Endodermal cell (in vitro differentiated cells): Measurements from ENCODE around the gene HLF. TPM values are rescaled to one million over a fixed set of nuclear protein-coding genes. Genes with fewer than 3 reads are reported as not detected.

Source experiments
- DNase-seq: peaks from one replicate; pipeline ENCODE4 v3.0.0-alpha.2; 2017
- H3K27ac ChIP-seq: 2 replicates; pipeline ENCODE4 v1.5.1; 2013; ENCODE audit warnings: mild to moderate bottlenecking, low read depth, low read length, moderate library complexity
- H3K27me3 ChIP-seq: 2 replicates; pipeline ENCODE4 v1.6.1; 2013; ENCODE audit warnings: mild to moderate bottlenecking, low read length, moderate library complexity; ENCODE audit not compliant: insufficient read depth, control insufficient read depth, poor library complexity, severe bottlenecking
- H3K36me3 ChIP-seq: 2 replicates; pipeline ENCODE4 v1.7.0; 2013; ENCODE audit warnings: mild to moderate bottlenecking, low read length, moderate library complexity; ENCODE audit not compliant: control insufficient read depth, insufficient read depth
- H3K4me1 ChIP-seq: one replicate; pipeline ENCODE4 v1.7.0; 2013; ENCODE audit warnings: low read length; ENCODE audit not compliant: control insufficient read depth, insufficient read depth
- H3K4me3 ChIP-seq: 2 replicates; pipeline ENCODE4 v1.5.1; 2013; ENCODE audit warnings: mild to moderate bottlenecking, low read length, moderate library complexity
- H3K9ac ChIP-seq: 2 replicates; pipeline ENCODE4 v1.6.1; 2013; ENCODE audit warnings: mild to moderate bottlenecking, low read length, moderate library complexity; ENCODE audit not compliant: poor library complexity, severe bottlenecking; ENCODE audit errors: extremely low read depth
- H3K9me3 ChIP-seq: 2 replicates; pipeline ENCODE4 v1.6.1; 2013; ENCODE audit warnings: mild to moderate bottlenecking, low read length, moderate library complexity; ENCODE audit not compliant: control insufficient read depth
- H3K27ac Mint-ChIP-seq: 2 replicates; pipeline ENCODE4 v1.8.0; 2020; ENCODE audit warnings: mixed read lengths
- H3K27me3 Mint-ChIP-seq: 2 replicates; pipeline ENCODE4 v1.8.0; 2021; ENCODE audit warnings: mild to moderate bottlenecking, mixed read lengths; ENCODE audit not compliant: insufficient read depth
- H3K36me3 Mint-ChIP-seq: 2 replicates; pipeline ENCODE4 v1.8.0; 2020; ENCODE audit warnings: low read depth, mixed read lengths
- H3K4me1 Mint-ChIP-seq: 2 replicates; pipeline ENCODE4 v1.8.0; 2020; ENCODE audit warnings: mixed read lengths
- H3K4me3 Mint-ChIP-seq: 2 replicates; pipeline ENCODE4 v1.8.0; 2020; ENCODE audit warnings: mild to moderate bottlenecking, moderate library complexity, mixed read lengths
- H3K9me3 Mint-ChIP-seq: 2 replicates; pipeline ENCODE4 v1.8.0; 2020; ENCODE audit warnings: mild to moderate bottlenecking, mixed read lengths
- CTCF ChIP-seq: fragments of 200-600 bp; sonication (generic); conservative IDR thresholded peaks from 2 replicates; pipeline ENCODE4 v1.5.0; 2021; ENCODE audit warnings: antibody characterized with exemption, mild to moderate bottlenecking
- WGBS, 2 experiments: methylation state at CpG; one replicate each; pipeline versions ENCODE4 v1.1.5 to v1.1.7; 2013; ENCODE audit warnings: missing lambda C conversion rate in 2 of 2, mixed read lengths in 1 of 2; ENCODE audit not compliant: insufficient coverage in 1 of 2, insufficient read length in 1 of 2; 5-methylcytosine and 5-hydroxymethylcytosine counted together
- total RNA-seq, 2 donors: library from RNA; stranded (reverse); fragmentation: NEBNext Ultra II Directional in 1 of 2; extraction: Animal tissue kit (Norgen Biotek cat#: 25700) in 1 of 2; gene quantifications; 2 replicates in 1 of 2; 3 replicates in 1 of 2; pipeline ENCODE4 v1.2.1, GENCODE V29; 2021

HLF gene
- total RNA-seq, 2 donors from 2014 or later, result not detected

- Mint-ChIP-seq H3K27ac (no peak overlapping the region), H3K9me3 (peaks cover 2% of the 10 kb centered on the region), H3K36me3 (no peaks in the 10 kb centered on the region), H3K4me3 (no peak overlapping the region), H3K4me1 (no peaks in the 10 kb centered on the region), H3K27me3 (no peaks in the 10 kb centered on the region)
- no peak for TF ChIP-seq CTCF
- Histone ChIP-seq H3K27ac (no peak overlapping the region), H3K36me3 (no peaks in the 10 kb centered on the region), H3K9me3 (no peaks in the 10 kb centered on the region), H3K4me1 (no peaks in the 10 kb centered on the region), H3K9ac (no peak overlapping the region), H3K27me3 (no peaks in the 10 kb centered on the region), H3K4me3 (no peak overlapping the region)
- DNase-seq, result no peak
- WGBS, 2 experiments, result 86% methylated on average over 1 of the region's 1 CpG; no CpG with 5 or more reads in 1 of the 2 experiments
Observed at GRCh38 chr17:55291114-55291507, 26.4 kb downstream of the HLF start.

DNA sequence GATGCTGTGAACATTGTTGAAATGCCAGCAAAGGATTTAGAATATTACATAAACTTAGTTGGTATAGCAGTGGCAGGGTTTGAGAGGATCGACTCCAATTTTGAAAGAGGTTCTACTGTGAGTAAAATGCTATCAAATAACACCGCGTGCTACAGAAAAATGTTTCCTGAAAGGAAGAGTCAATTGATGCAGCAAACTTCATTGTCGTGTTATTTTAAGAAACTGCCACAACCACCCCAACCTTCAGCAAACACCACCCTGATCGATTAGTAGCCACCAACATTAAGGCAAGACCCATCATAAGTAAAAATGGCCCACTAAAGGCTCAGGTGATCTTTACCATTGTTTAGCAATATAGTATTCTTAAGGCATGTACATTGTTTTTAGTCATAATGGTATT is 27.3 kb downstream of the HLF start:
- H3K27me3 ChIP-seq, result no peaks in the 10 kb centered on the region
- H3K4me1 ChIP-seq, result no peaks in the 10 kb centered on the region
- no peaks in the 10 kb centered on the region for H3K9me3 ChIP-seq
- no peak overlapping the region for H3K27ac Mint-ChIP-seq
- no peak for TF ChIP-seq CTCF
- H3K4me3 ChIP-seq, result no peak overlapping the region
- WGBS, 2 experiments, result 89 to 97% methylated on average over 4 to 5 of the region's 5 CpGs
- H3K36me3 ChIP-seq, result no peaks in the 10 kb centered on the region
- H3K27me3 Mint-ChIP-seq, result no peaks in the 10 kb centered on the region
- H3K27ac ChIP-seq, result no peak overlapping the region
- no peak overlapping the region for H3K9ac ChIP-seq
- no peaks in the 10 kb centered on the region for H3K36me3 Mint-ChIP-seq
- H3K9me3 Mint-ChIP-seq, result peaks cover 2% of the 10 kb centered on the region
- no peak overlapping the region for H3K4me3 Mint-ChIP-seq
- DNase-seq, result peak; percentile 5
- no peaks in the 10 kb centered on the region for H3K4me1 Mint-ChIP-seq

DNA sequence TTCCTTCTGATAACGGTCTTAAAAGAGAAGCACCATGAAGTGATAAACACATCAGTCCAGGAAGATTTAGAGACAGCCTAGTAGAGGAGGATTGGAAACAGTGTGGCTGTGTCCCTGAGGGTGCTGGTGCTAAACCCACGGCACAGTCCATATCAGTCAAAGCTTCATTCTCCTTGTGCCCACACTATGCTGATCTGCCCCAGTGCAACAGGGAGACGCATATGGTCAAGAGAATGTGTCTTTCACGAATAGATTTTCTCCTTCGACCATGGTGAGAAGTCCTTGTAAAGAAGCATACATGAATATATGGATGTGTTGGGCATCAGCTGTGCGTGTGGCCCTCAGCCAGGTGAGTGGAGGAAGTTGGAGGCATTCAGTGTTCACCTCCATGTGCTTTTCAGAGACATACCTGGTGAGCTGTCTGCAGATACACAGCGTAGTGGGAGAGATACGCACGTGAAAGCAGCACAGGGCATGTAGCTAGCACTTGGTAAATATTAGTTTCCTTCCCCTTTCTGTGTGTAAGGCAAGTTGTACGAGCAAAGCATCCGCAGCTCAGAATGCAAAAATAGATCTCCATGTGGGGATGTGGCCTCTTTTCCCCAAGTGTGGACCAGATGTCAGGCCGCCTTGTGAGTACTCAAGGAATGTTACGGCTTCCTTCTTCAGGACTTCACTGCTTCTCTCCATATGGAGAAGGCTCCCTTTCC is 29.4 kb downstream of the HLF start:
- H3K27me3 Mint-ChIP-seq, result no peaks in the 10 kb centered on the region
- WGBS, 2 experiments, result 93 to 95% methylated on average over 11 to 13 of the region's 13 CpGs

More for the DNA sequence above, 29.4 kb downstream of the HLF start:
- no peaks in the 10 kb centered on the region for H3K36me3 ChIP-seq
- no peaks in the 10 kb centered on the region for H3K36me3 Mint-ChIP-seq
- H3K9me3 Mint-ChIP-seq, result peaks cover 2% of the 10 kb centered on the region
- DNase-seq, result peak; percentile 41
- no peak overlapping the region for H3K9ac ChIP-seq
- no peak overlapping the region for H3K4me3 Mint-ChIP-seq
- no peak for TF ChIP-seq CTCF
- H3K27ac ChIP-seq, result no peak overlapping the region
- no peaks in the 10 kb centered on the region for H3K9me3 ChIP-seq
- no peak overlapping the region for H3K4me3 ChIP-seq
- no peaks in the 10 kb centered on the region for H3K27me3 ChIP-seq
- H3K27ac Mint-ChIP-seq, result no peak overlapping the region
- no peaks in the 10 kb centered on the region for H3K4me1 ChIP-seq
- H3K4me1 Mint-ChIP-seq, result no peaks in the 10 kb centered on the region
